Measurements from ENCODE around the gene LRATD1. TPM values are rescaled to one million over a fixed set of nuclear protein-coding genes. Genes with fewer than 3 reads are reported as not detected.

LRATD1 gene, protein sequence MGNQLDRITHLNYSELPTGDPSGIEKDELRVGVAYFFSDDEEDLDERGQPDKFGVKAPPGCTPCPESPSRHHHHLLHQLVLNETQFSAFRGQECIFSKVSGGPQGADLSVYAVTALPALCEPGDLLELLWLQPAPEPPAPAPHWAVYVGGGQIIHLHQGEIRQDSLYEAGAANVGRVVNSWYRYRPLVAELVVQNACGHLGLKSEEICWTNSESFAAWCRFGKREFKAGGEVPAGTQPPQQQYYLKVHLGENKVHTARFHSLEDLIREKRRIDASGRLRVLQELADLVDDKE
- polyA plus RNA-seq, result not detected

DNA sequence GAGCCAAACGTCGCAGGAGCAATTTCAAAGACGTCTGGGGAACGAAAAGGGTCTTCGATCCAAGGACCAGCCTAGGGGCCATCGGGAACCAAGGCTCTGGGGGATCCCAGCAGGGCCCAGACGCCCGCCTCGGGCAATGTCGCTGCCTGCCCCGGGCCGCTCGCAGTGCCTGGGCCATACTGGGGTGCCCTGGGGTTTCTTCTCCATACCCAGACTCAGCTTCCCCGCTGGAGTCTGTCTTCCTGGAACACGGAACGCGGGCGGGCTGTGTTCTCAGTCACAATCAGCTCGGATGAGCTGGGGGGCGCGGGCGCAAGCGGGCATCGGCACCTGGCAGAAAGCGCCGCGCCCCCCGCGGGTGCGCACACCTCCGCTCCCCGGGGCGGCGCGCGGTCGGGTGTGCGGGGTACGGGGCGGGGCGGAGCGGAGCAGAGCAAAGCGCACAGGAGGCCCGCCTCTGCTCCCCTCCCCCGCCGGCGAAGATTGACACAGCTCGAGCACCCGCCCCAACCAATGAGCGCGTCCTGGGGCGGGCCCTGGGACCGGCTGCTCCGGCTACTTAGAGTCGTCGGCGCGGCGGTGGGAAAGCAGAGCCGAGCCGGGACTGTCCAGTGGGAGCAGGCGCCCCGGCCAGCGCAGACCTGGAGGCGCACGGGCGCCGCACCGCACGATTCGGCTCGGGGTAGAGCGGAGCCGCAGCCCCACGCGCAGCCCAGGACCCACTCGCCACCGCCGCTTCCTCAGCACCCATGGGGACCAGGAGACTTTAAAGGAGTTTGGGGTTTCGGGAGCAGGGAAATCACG, at the start of gene LRATD1:
TSS of gene LRATD1 (plus strand) at position 585 of the 804 bp plus-strand sequence. CDS start 1,263 bp downstream, outside the sequence.
- H3K4me3 Mint-ChIP-seq, result peak within 1 kb of the TSS in 1 of 4 donors; percentile 41
- H3K27me3 Mint-ChIP-seq, result peaks cover 46% of the 10 kb centered on the region
- H3K4me1 Mint-ChIP-seq, result peaks cover 0 to 5% (median 2%) of the 10 kb centered on the region in 3 donors
- no peaks in the 10 kb centered on the region for H3K36me3 Mint-ChIP-seq
- peaks cover 0 to 3% (median 3%) of the 10 kb centered on the region in 3 donors for H3K9me3 Mint-ChIP-seq
- peak within 1 kb of the TSS in 2 of 3 donors; percentile 53 to 90 for H3K27ac Mint-ChIP-seq

DNA sequence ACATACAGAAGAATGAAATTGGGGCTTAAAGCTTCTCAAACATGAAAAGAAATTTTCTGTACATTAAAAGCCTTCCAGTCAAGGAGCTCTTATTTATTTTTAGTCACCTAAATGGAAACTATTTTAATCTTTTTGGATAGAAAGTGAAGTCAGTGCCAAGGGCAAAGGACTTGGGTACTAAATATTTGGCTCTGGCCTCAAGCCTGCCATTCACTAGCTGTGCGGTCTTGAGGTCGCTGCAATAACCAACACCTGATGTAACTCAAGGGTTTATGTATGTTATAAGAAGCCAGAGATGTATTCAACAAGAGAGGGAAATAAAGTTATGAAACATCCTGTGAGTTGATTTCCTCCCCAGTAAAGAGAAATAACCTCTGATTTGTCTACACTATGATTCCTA, 49.5 kb upstream of the LRATD1 start:
- Mint-ChIP-seq H3K36me3 (no peaks in the 10 kb centered on the region), H3K4me3 (no peak overlapping the region), H3K27ac (no peak overlapping the region), H3K9me3 (peaks cover 0 to 3% (median 0%) of the 10 kb centered on the region in 3 donors), H3K27me3 (no peaks in the 10 kb centered on the region), H3K4me1 (peaks cover 0 to 1% (median 0%) of the 10 kb centered on the region in 3 donors)

DNA sequence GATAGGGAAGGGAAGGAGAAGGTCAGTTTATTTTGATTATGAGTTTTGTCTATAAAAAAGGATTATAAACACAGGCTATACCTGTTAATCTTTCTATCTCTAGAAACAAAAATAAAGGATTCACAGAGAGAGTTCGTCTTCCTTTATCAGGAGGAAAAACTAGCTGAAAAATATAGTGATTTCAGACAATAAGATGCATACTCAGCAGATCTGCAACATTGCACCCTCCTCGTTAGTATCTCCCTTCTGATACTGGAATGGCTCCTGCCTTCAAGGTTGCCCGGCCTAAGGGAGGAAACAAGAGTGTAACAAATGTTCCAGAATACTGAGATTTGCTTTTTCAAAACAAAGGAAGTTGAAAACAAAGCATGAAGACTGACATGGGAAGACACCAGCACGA, 48.7 kb upstream of the LRATD1 start:
- Mint-ChIP-seq H3K27me3 (no peaks in the 10 kb centered on the region), H3K36me3 (no peaks in the 10 kb centered on the region), H3K27ac (no peak overlapping the region), H3K9me3 (peaks cover 0 to 2% (median 2%) of the 10 kb centered on the region in 3 donors), H3K4me1 (peaks cover 0 to 1% (median 0%) of the 10 kb centered on the region in 3 donors), H3K4me3 (no peak overlapping the region)

DNA sequence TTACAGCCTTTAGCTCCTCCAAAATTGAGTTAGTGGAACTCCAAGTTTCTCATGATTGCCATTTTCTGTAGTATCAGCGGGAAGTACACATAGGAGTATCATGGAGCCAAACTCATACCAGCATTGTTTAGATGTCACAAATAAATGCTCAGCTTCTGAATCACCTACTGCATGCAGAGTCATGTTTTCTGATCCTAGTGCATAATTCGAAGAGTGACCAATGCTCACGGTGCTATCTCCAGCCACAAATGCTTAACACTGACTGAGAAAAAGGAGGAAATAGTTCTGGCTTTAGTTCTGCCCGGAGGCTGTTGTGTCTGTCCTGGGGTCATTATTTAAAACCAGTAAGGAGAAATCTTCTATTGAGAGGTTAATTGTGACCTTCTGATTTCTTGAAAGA, 45.4 kb upstream of the LRATD1 start:
- Mint-ChIP-seq H3K27ac (no peak overlapping the region), H3K36me3 (no peaks in the 10 kb centered on the region), H3K4me3 (no peak overlapping the region), H3K27me3 (no peaks in the 10 kb centered on the region), H3K9me3 (peaks cover 0 to 2% (median 0%) of the 10 kb centered on the region in 3 donors), H3K4me1 (peaks cover 0 to 1% (median 0%) of the 10 kb centered on the region in 3 donors)

DNA sequence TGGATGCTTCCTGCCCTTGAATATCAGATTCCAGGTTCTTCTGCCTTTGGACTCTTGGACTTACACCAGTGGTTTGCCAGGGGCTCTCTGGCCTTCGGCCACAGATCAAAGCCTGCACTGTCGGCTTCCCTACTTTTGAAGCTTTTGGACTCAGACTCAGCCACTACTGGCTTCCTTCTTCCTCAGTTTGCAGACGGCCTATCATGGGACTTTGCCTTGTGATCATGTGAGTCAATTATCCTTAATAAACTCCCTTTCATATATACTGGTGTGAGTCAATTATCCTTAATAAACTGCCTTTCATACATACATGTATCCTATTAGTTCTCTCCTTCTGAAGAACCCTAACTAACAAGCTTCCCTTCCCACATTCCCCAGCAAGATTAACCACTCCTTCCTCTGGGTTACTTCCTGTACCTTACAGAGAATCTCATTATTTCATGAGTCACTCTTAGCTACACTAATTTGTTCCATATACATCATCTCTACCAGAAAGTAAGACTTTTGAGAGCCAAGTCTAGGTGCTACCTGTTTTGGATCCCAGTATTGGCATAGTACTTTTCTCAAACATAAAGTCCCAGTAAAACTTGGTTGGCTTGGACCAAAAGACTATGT, 31.3 kb upstream of the LRATD1 start:
- peaks cover 0 to 2% (median 1%) of the 10 kb centered on the region in 3 donors for H3K9me3 Mint-ChIP-seq
- H3K36me3 Mint-ChIP-seq, result peaks cover 2% of the 10 kb centered on the region
- no peak overlapping the region for H3K4me3 Mint-ChIP-seq
- H3K27me3 Mint-ChIP-seq, result no peaks in the 10 kb centered on the region
- no peaks in the 10 kb centered on the region for H3K4me1 Mint-ChIP-seq
- no peak overlapping the region for H3K27ac Mint-ChIP-seq

- H3K27me3 Mint-ChIP-seq, result no peaks in the 10 kb centered on the region
- H3K9me3 Mint-ChIP-seq, result peaks cover 0 to 2% (median under 1%) of the 10 kb centered on the region in 3 donors
Measured at GRCh38 chr2:14602309-14602708, 30.2 kb upstream of the LRATD1 start.

DNA sequence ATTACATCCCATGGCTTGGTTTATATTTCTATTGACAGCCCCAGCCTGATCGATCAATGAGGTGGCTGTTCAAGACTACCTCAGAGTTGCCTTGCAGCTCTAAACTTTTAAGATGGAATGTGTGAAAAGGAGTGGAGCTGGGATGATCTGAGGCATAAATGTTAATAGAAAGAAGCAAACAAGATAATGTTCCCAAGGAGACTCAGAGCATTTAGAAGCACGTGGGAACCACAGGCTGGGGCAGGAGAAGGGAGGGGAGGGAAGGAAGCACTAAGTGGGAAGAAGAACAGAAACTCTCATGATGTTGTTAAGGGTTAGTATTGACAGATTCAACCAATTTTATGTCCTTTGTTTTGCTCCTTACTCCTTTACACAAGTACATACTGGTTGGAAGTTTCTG, 28.8 kb upstream of the LRATD1 start:
- no peaks in the 10 kb centered on the region for H3K27me3 Mint-ChIP-seq
- no peak overlapping the region for H3K27ac Mint-ChIP-seq
- H3K36me3 Mint-ChIP-seq, result peaks cover 2% of the 10 kb centered on the region
- peaks cover 0 to 2% (median 0%) of the 10 kb centered on the region in 3 donors for H3K9me3 Mint-ChIP-seq
- H3K4me3 Mint-ChIP-seq, result no peak overlapping the region
- H3K4me1 Mint-ChIP-seq, result no peaks in the 10 kb centered on the region

More at GRCh38 chr2:14602309-14602708, 30.2 kb upstream of the LRATD1 start:
- peaks cover 2% of the 10 kb centered on the region for H3K36me3 Mint-ChIP-seq
- H3K4me3 Mint-ChIP-seq, result no peak overlapping the region
- H3K4me1 Mint-ChIP-seq, result no peaks in the 10 kb centered on the region
- no peak overlapping the region for H3K27ac Mint-ChIP-seq

- no peak overlapping the region for H3K27ac Mint-ChIP-seq
- no peaks in the 10 kb centered on the region for H3K4me1 Mint-ChIP-seq
- H3K4me3 Mint-ChIP-seq, result no peak overlapping the region
- H3K36me3 Mint-ChIP-seq, result no peaks in the 10 kb centered on the region
- no peaks in the 10 kb centered on the region for H3K9me3 Mint-ChIP-seq
- H3K27me3 Mint-ChIP-seq, result no peaks in the 10 kb centered on the region
Measured at GRCh38 chr2:14608245-14608644, 24.3 kb upstream of the LRATD1 start.

DNA sequence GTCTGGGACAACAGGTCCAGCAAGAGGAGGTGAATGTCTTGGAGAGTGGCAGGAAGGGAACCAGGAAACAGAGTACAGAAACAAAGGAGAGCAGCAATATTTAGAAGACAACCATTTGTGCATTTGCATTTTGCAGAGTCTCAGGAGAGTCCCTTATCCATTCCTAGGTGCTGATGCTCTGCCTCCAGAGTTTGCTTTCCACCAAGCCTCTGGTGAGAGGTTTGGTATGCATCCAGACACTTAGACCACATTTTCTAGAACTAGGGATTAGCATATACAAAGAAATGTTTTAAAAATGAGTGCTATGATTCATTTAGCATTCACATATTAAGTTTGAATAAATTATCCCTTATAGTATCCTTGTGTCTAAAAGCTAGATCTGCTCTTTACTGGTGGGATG, 18.5 kb upstream of the LRATD1 start:
- Mint-ChIP-seq H3K27ac (no peak overlapping the region), H3K4me1 (no peaks in the 10 kb centered on the region), H3K36me3 (no peaks in the 10 kb centered on the region), H3K9me3 (peaks cover 0 to 4% (median 0%) of the 10 kb centered on the region in 3 donors), H3K4me3 (no peak overlapping the region), H3K27me3 (no peaks in the 10 kb centered on the region)

DNA sequence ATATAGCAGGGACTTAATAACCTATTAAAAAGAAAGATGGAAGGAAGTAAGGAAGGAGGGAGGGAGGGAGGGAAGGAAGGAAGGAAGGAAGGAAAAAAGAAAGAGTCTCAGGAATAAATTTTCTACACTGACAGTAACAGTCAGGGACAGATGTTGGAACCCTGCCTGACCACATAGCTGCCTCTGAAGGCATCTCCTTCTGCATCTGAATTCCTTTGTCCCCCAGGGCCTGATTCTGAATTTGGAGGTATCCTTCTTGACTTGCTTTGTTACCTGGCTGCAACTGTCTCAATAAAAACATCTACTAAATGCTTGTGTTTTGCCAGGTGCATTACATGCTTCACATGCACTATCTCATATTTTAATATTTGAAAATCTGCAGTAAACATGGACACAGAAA, 17.4 kb upstream of the LRATD1 start:
- no peaks in the 10 kb centered on the region for H3K36me3 Mint-ChIP-seq
- no peak overlapping the region for H3K27ac Mint-ChIP-seq
- no peaks in the 10 kb centered on the region for H3K27me3 Mint-ChIP-seq

DNA sequence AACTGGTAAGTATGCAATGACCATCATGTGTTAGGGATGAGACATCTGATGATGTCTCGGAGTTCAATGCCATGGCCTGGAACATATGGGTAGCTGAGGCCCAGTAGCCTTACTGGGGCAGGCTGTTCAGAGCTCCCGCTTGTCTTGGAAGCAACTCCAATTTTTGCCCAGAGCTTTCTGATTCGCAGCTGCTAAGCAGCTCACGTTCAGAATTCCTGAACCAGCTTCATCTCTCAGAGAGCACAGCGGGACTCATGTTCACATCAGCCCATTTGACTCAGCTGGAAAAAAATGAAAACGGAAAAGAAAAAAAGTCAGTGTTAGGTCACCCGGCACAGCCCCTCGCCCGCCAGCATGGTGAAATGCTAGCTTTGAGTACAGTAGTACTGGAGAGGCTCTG, 16.8 kb upstream of the LRATD1 start:
- Mint-ChIP-seq H3K4me1 (no peaks in the 10 kb centered on the region), H3K27me3 (no peaks in the 10 kb centered on the region), H3K27ac (no peak overlapping the region), H3K4me3 (no peak overlapping the region), H3K36me3 (no peaks in the 10 kb centered on the region), H3K9me3 (peaks cover 0 to 4% (median 2%) of the 10 kb centered on the region in 3 donors)

More for the DNA sequence above, 17.4 kb upstream of the LRATD1 start:
- peaks cover 0 to 4% (median 0%) of the 10 kb centered on the region in 3 donors for H3K9me3 Mint-ChIP-seq
- H3K4me1 Mint-ChIP-seq, result no peaks in the 10 kb centered on the region
- H3K4me3 Mint-ChIP-seq, result no peak overlapping the region

DNA sequence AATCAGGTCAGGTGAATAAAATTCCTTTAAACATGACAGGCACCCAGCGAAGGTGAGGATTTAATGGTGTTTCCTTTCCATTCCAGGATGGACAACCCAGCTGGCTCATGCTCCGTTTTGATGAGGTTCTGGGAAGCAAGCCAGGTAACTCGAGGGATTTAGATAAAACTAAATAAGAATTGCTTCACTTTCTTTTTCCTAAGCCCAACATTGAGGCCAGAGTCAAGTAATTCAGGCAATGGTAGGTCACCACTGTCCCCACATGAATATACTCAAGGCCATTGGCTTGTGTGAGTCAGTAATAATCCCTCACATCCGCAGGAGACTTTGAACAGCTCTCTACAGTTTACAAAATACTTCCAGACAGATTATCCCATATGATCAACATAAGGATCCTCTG, 16.2 kb upstream of the LRATD1 start:
- Mint-ChIP-seq H3K36me3 (no peaks in the 10 kb centered on the region), H3K27ac (no peak overlapping the region), H3K27me3 (no peaks in the 10 kb centered on the region), H3K9me3 (peaks cover 0 to 4% (median 2%) of the 10 kb centered on the region in 3 donors), H3K4me1 (no peaks in the 10 kb centered on the region), H3K4me3 (no peak overlapping the region)

DNA sequence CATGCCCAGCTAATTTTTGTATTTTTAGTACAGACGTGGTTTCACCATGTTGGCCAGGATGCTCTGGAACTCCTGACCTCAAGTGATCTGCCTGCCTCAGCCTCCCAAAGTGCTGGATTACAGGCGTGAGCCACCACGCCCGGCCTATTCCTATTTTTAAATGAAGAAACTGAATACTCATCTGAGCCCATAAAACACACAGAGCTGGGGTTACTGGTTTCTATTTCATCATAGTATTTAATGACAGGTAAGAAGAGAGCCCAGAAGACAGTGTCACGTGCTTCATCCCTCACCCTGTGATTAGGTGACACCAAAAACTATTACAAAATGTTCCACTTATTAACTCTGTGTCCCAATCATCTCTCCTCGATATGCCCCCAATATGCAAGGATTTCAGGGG, 15.6 kb upstream of the LRATD1 start:
- Mint-ChIP-seq H3K27ac (no peak overlapping the region), H3K27me3 (no peaks in the 10 kb centered on the region), H3K36me3 (no peaks in the 10 kb centered on the region), H3K9me3 (peaks cover 0 to 5% (median 2%) of the 10 kb centered on the region in 3 donors), H3K4me1 (no peaks in the 10 kb centered on the region), H3K4me3 (no peak overlapping the region)

GRCh38 chr2:14619441-14619840, 13.1 kb upstream of the LRATD1 start:
- H3K27me3 Mint-ChIP-seq, result no peaks in the 10 kb centered on the region
- H3K36me3 Mint-ChIP-seq, result no peaks in the 10 kb centered on the region
- no peaks in the 10 kb centered on the region for H3K4me1 Mint-ChIP-seq
- no peak overlapping the region for H3K4me3 Mint-ChIP-seq
- no peak overlapping the region for H3K27ac Mint-ChIP-seq
- peaks cover 2 to 5% (median 2%) of the 10 kb centered on the region in 3 donors for H3K9me3 Mint-ChIP-seq

DNA sequence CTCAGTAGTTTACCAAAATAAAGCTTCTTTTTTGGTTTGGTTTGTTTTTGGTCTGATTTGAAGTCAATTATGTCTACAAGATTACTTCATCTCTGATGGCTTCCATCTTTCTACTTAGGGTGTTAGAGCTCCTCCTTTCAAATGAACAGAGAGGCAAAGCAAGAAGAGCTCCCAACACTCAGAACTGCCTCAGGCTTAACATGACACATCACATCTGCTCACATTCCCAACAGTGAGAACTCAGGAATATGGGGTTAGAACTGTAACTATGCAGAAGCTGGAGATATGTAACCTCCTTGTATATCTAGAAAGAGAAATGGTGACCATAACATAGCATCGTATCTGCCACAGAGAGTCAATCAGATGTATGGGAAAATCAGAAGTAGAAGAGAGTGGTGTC, 11.4 kb upstream of the LRATD1 start:
- no peak overlapping the region for H3K27ac Mint-ChIP-seq

More for the DNA sequence above, 11.4 kb upstream of the LRATD1 start:
- no peaks in the 10 kb centered on the region for H3K4me1 Mint-ChIP-seq
- H3K36me3 Mint-ChIP-seq, result no peaks in the 10 kb centered on the region
- peaks cover 2 to 5% (median 2%) of the 10 kb centered on the region in 3 donors for H3K9me3 Mint-ChIP-seq
- H3K4me3 Mint-ChIP-seq, result no peak overlapping the region
- no peaks in the 10 kb centered on the region for H3K27me3 Mint-ChIP-seq

Data from IgD-negative memory B cell (primary cell).